ENCODE measurements around the gene PLK1.

- TF ChIP-seq, protein P1, sequence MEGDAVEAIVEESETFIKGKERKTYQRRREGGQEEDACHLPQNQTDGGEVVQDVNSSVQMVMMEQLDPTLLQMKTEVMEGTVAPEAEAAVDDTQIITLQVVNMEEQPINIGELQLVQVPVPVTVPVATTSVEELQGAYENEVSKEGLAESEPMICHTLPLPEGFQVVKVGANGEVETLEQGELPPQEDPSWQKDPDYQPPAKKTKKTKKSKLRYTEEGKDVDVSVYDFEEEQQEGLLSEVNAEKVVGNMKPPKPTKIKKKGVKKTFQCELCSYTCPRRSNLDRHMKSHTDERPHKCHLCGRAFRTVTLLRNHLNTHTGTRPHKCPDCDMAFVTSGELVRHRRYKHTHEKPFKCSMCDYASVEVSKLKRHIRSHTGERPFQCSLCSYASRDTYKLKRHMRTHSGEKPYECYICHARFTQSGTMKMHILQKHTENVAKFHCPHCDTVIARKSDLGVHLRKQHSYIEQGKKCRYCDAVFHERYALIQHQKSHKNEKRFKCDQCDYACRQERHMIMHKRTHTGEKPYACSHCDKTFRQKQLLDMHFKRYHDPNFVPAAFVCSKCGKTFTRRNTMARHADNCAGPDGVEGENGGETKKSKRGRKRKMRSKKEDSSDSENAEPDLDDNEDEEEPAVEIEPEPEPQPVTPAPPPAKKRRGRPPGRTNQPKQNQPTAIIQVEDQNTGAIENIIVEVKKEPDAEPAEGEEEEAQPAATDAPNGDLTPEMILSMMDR (IDR thresholded peaks at IDR 0.05), result no peak
- TF ChIP-seq EP300 (IDR thresholded peaks at IDR 0.05), result no peak
Measured at GRCh38 chr16:23690771-23691482, 12.2 kb downstream of the PLK1 start.
